ENCODE data around the gene TTC29. TPM values are rescaled to one million over a fixed set of nuclear protein-coding genes. Genes with fewer than 3 reads are reported as not detected.
"Not testable (repeated sequence)": the region's sequence is repeated elsewhere in the genome, so short reads cannot be mapped to it uniquely, and the experiment has no call there.

The TTC29 gene
- total and polyA plus RNA-seq, 2 experiments from 2014 or later: 0.13 to 0.66 TPM

DNA sequence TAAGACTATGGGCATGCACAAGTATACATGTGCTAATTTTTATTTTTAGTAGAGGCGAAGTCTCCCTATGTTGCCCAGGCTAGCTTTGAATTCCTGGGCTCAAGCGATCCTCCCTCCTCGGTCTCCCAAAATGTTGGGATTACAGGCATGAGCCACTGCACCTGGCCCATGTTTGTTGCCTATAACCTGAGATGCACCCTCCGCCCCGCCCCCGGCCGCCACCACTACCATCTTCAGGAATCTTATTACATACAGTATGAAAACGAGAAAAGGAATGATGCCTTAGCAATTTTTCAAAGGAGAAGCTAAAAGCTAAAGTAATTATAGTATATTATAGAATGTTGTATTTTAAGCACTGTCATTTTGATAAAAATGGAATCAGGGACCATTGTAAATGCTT is 245.8 kb downstream of the TTC29 start:
- Histone ChIP-seq H3K36me3 (replicated peaks; ENCODE audit: insufficient read depth, low read depth) (no peaks in the 10 kb centered on the region), H3K4me2 (no peak overlapping the region), H3K9me2 (replicated peaks; ENCODE audit: insufficient read depth) (no peaks in the 10 kb centered on the region), H4K20me1 (ENCODE audit: insufficient read depth, poor library complexity, severe bottlenecking) (no peaks in the 10 kb centered on the region), H3K4me1 (ENCODE audit: insufficient read depth) (no peaks in the 10 kb centered on the region), H2AFZ (no peak overlapping the region), H3K27me3 (no peaks in the 10 kb centered on the region), H3K9me3 (ENCODE audit: low read depth) (no peaks in the 10 kb centered on the region), H3K4me3 (no peak overlapping the region), H3K27ac (no peak overlapping the region), H3K79me2 (no peaks in the 10 kb centered on the region)
- DNase-seq (ENCODE audit: low spot score): no peak
- TF ChIP-seq EZH2 (IDR thresholded peaks at IDR 0.05; ENCODE audit: borderline replicate concordance) (no peak), EZH2phosphoT487 (IDR thresholded peaks at IDR 0.05; ENCODE audit: low read depth, severe bottlenecking, unreplicated experiment) (no peak)
- TF ChIP-seq, protein P1, sequence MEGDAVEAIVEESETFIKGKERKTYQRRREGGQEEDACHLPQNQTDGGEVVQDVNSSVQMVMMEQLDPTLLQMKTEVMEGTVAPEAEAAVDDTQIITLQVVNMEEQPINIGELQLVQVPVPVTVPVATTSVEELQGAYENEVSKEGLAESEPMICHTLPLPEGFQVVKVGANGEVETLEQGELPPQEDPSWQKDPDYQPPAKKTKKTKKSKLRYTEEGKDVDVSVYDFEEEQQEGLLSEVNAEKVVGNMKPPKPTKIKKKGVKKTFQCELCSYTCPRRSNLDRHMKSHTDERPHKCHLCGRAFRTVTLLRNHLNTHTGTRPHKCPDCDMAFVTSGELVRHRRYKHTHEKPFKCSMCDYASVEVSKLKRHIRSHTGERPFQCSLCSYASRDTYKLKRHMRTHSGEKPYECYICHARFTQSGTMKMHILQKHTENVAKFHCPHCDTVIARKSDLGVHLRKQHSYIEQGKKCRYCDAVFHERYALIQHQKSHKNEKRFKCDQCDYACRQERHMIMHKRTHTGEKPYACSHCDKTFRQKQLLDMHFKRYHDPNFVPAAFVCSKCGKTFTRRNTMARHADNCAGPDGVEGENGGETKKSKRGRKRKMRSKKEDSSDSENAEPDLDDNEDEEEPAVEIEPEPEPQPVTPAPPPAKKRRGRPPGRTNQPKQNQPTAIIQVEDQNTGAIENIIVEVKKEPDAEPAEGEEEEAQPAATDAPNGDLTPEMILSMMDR (IDR thresholded peaks at IDR 0.05; ENCODE audit: poor library complexity): no peak
- 81% methylated on average over 8 of the region's 8 CpGs for WGBS (ENCODE audit: low lambda C conversion rate, missing lambda C conversion rate)

DNA sequence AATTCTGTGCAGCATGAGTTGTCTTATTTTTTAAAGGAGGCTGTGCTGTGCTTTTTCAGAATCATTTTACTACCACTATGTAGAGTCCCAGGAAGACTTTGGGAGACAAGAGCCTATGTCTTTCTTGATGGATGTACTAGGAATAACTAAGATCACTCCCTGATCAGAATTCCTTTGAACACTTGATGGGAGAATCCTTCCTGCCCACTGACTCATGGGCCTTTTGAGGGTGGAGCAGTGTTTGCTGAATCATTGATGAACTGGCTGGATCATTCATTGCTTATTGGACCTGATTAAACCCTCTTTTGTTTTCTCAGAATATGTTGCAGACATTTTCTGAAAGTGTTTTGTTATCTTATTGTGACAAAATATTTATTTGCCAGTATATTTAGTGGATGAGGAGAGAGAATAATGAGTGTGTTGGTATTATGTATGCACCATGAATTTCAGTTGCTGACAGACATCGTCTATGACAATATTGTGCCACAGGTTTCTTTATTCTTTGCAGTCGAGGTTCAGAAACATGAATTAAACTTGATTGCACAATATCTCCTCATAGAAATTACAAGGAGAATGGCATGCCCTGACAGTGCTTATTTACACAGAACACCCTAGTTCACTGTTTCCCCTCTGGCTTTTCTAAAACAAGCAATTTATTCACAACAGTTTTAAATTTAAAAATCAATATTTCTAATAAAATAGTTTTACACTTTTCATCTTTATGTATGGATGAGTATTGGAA is 270.7 kb downstream of the TTC29 start:
- no peaks in the 10 kb centered on the region for H3K4me1 ChIP-seq (ENCODE audit: insufficient read depth)
- no peak overlapping the region for H3K4me3 ChIP-seq
- no peaks in the 10 kb centered on the region for H3K36me3 ChIP-seq (replicated peaks; ENCODE audit: insufficient read depth, low read depth)
- H3K27me3 ChIP-seq: peaks cover 15% of the 10 kb centered on the region
- H3K9me3 ChIP-seq (ENCODE audit: low read depth): no peaks in the 10 kb centered on the region
- no peaks in the 10 kb centered on the region for H3K79me2 ChIP-seq
- 86% methylated on average over 2 of the region's 2 CpGs for WGBS (ENCODE audit: low lambda C conversion rate, missing lambda C conversion rate)
- DNase-seq (ENCODE audit: low spot score): no peak
- H4K20me1 ChIP-seq (ENCODE audit: insufficient read depth, poor library complexity, severe bottlenecking): no peaks in the 10 kb centered on the region
- no peaks in the 10 kb centered on the region for H3K9me2 ChIP-seq (replicated peaks; ENCODE audit: insufficient read depth)
- no peak overlapping the region for H2AFZ ChIP-seq
- TF ChIP-seq EZH2phosphoT487 (IDR thresholded peaks at IDR 0.05; ENCODE audit: low read depth, severe bottlenecking, unreplicated experiment): no peak
- TF ChIP-seq, protein P1 (IDR thresholded peaks at IDR 0.05; ENCODE audit: poor library complexity): no peak
- no peak for TF ChIP-seq EZH2 (IDR thresholded peaks at IDR 0.05; ENCODE audit: borderline replicate concordance)
- no peak overlapping the region for H3K27ac ChIP-seq
- H3K4me2 ChIP-seq: no peak overlapping the region

DNA sequence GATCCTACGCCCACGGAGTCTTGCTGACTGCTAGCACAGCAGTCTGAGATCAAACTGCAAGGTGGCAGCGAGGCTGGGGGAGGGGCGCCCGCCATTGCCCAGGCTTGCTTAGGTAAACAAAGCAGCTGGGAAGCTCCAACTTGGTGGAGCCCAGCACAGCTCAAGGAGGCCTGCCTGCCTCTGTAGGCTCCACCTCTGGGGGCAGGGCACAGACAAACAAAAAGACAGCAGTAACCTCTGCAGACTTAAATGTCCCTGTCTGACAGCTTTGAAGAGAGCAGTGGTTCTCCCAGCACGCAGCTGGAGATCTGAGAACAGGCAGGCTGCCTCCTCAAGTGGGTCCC is 281.7 kb downstream of the TTC29 start:
- H4K20me1 ChIP-seq (ENCODE audit: insufficient read depth, poor library complexity, severe bottlenecking); H3K36me3 ChIP-seq (replicated peaks; ENCODE audit: insufficient read depth, low read depth); H3K4me2 ChIP-seq; H3K4me1 ChIP-seq (ENCODE audit: insufficient read depth); H3K27ac ChIP-seq; H3K79me2 ChIP-seq; H2AFZ ChIP-seq; H3K9me3 ChIP-seq (ENCODE audit: low read depth); DNase-seq (ENCODE audit: low spot score); H3K4me3 ChIP-seq; H3K9me2 ChIP-seq (replicated peaks; ENCODE audit: insufficient read depth): not testable (repeated sequence)
- H3K27me3 ChIP-seq: peaks cover 36% of the 10 kb centered on the region
- WGBS (ENCODE audit: low lambda C conversion rate, missing lambda C conversion rate): 26% methylated on average over 6 of the region's 6 CpGs

DNA sequence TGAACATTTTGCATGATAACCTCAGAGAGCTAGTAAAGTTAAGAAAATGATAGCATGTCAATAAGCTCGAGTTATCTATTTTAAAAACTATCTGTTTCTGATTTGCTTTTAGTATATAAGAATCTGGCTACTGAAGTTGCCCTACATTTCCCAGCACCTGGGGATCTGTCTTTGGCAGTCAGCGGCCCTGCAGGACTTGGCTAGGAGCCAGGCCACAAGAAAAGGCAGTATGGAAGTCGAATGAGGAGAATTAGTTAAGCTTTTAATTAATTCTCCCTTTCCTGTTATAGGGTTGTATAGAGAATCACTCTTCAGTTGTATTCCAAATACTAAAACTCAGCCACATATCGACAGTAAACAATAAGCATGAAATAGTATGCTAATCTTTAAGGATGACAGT is 284.3 kb downstream of the TTC29 start:
- TF ChIP-seq, protein P1 (IDR thresholded peaks at IDR 0.05; ENCODE audit: poor library complexity): no peak
- no peak for TF ChIP-seq EZH2phosphoT487 (IDR thresholded peaks at IDR 0.05; ENCODE audit: low read depth, severe bottlenecking, unreplicated experiment)
- TF ChIP-seq EZH2 (IDR thresholded peaks at IDR 0.05; ENCODE audit: borderline replicate concordance): no peak
- Histone ChIP-seq H3K79me2 (no peaks in the 10 kb centered on the region), H4K20me1 (ENCODE audit: insufficient read depth, poor library complexity, severe bottlenecking) (no peaks in the 10 kb centered on the region), H2AFZ (no peak overlapping the region), H3K27ac (no peak overlapping the region), H3K4me3 (no peak overlapping the region), H3K27me3 (peaks cover 46% of the 10 kb centered on the region), H3K36me3 (replicated peaks; ENCODE audit: insufficient read depth, low read depth) (no peaks in the 10 kb centered on the region), H3K4me1 (ENCODE audit: insufficient read depth) (no peaks in the 10 kb centered on the region), H3K4me2 (no peak overlapping the region), H3K9me2 (replicated peaks; ENCODE audit: insufficient read depth) (no peaks in the 10 kb centered on the region), H3K9me3 (ENCODE audit: low read depth) (no peaks in the 10 kb centered on the region)
- no peak for DNase-seq (ENCODE audit: low spot score)
- 63% methylated on average over 4 of the region's 4 CpGs for WGBS (ENCODE audit: low lambda C conversion rate, missing lambda C conversion rate)

All from hepatocyte (in vitro differentiated cells).